ENCODE measurements around the gene UGGT1.

GRCh38 chr2:128086244-128086643, 4.8 kb upstream of the UGGT1 start:
- no peak for TF ChIP-seq CTCF (optimal IDR thresholded peaks at IDR 0.05 in 1 of 3, IDR thresholded peaks at IDR 0.05 in 1 of 3, conservative IDR thresholded peaks at IDR 0.05 in 1 of 3; ENCODE audit: extremely low read depth in 1 of 3, insufficient read depth in 2 of 3, low read length in 3 of 3)
- TF ChIP-seq EZH2 (IDR thresholded peaks at IDR 0.05; ENCODE audit: low read length), result no peak

Measured in keratinocyte (primary cell).